ENCODE measurements around the gene ERAP2. TPM values are rescaled to one million over a fixed set of nuclear protein-coding genes. Genes with fewer than 3 reads are reported as not detected.
A peak's percentile ranks its signal among the peaks of the same experiment; 100 is the strongest.

ERAP2 gene
- total and polyA plus RNA-seq, 2 experiments from 2014 or later = 1.1 to 1.8 TPM

GRCh38 chr5:96935559-96936430, 59.5 kb downstream of the ERAP2 start, which contains the start of gene LNPEP:
Gene LNPEP, plus strand, starts transcription at chr5:96936080. Its CDS starts 76 bp downstream, at chr5:96936156.
- H3K27ac ChIP-seq = peak within 1 kb of the TSS; percentile 89
- H3K4me1 ChIP-seq (ENCODE audit: insufficient read depth) = peaks cover 34% of the 10 kb centered on the region
- H3K36me3 ChIP-seq (ENCODE audit: low read depth) = no peaks in the 10 kb centered on the region
- 1% methylated on average over 60 to 72 of the region's 79 CpGs for whole genome bisulfite sequencing, 2 experiments (ENCODE audit: low coverage in 1 of 2, low lambda C conversion rate in 2 of 2, missing lambda C conversion rate in 2 of 2)
- H3K4me3 ChIP-seq = peak within 1 kb of the TSS; percentile 85
- H3K4me2 ChIP-seq (ENCODE audit: unreplicated experiment) = peak within 1 kb of the TSS; percentile 93
- TF ChIP-seq EZH2 (IDR thresholded peaks at IDR 0.05; ENCODE audit: insufficient read depth, poor library complexity, severe bottlenecking) (no peak), EZH2phosphoT487 (IDR thresholded peaks at IDR 0.05; ENCODE audit: insufficient read depth, low read depth) (no peak)
- H3K9me3 ChIP-seq (ENCODE audit: low read depth) = no peaks in the 10 kb centered on the region
- no peaks in the 10 kb centered on the region for H3K9me2 ChIP-seq (ENCODE audit: insufficient read depth)
- peak; percentile 98 for DNase-seq
- in situ Hi-C loops (cut with MboI) = no loop called here
- peak within 1 kb of the TSS; percentile 88 for H3K9ac ChIP-seq
- peaks cover 47% of the 10 kb centered on the region for H3K79me2 ChIP-seq (ENCODE audit: insufficient read depth)
- no peaks in the 10 kb centered on the region for H3K27me3 ChIP-seq (replicated peaks; ENCODE audit: insufficient read depth)
- H2AFZ ChIP-seq = peak within 1 kb of the TSS; percentile 97
- 0 out of 2 replicates have a peak, but pooled peaks cover 10% of the 10 kb centered on the region for H4K20me1 ChIP-seq (ENCODE audit: insufficient read depth)
- peaks cover 37% of the 10 kb centered on the region for H3F3A ChIP-seq (ENCODE audit: insufficient read depth)

- Histone ChIP-seq H3K4me2 (ENCODE audit: unreplicated experiment) (peak overlapping the region; percentile 92), H3K9me2 (ENCODE audit: insufficient read depth) (no peaks in the 10 kb centered on the region), H3K27ac (peak overlapping the region; percentile 89), H3F3A (ENCODE audit: insufficient read depth) (peaks cover 39% of the 10 kb centered on the region), H3K4me1 (ENCODE audit: insufficient read depth) (peaks cover 36% of the 10 kb centered on the region), H3K4me3 (peak overlapping the region; percentile 85), H3K79me2 (ENCODE audit: insufficient read depth) (peaks cover 56% of the 10 kb centered on the region), H2AFZ (peak overlapping the region; percentile 97), H3K9ac (peak overlapping the region; percentile 88), H3K27me3 (replicated peaks; ENCODE audit: insufficient read depth) (no peaks in the 10 kb centered on the region), H3K9me3 (ENCODE audit: low read depth) (no peaks in the 10 kb centered on the region), H3K36me3 (ENCODE audit: low read depth) (no peaks in the 10 kb centered on the region), H4K20me1 (ENCODE audit: insufficient read depth) (0 out of 2 replicates have a peak, but pooled peaks cover 10% of the 10 kb centered on the region)
- TF ChIP-seq EZH2phosphoT487 (IDR thresholded peaks at IDR 0.05; ENCODE audit: insufficient read depth, low read depth) (no peak), EZH2 (IDR thresholded peaks at IDR 0.05; ENCODE audit: insufficient read depth, poor library complexity, severe bottlenecking) (no peak)
- DNase-seq = peak; percentile 71
- WGBS, 2 experiments (ENCODE audit: low coverage in 1 of 2, low lambda C conversion rate in 2 of 2, missing lambda C conversion rate in 2 of 2) = 0 to 2% methylated on average over 24 to 27 of the region's 27 CpGs
- in situ Hi-C loops (cut with MboI) = no loop called here
These were observed 60.4 kb downstream of the ERAP2 start for GRCh38 chr5:96936431-96937320.

GRCh38 chr5:96940586-96940985, 64.3 kb downstream of the ERAP2 start:
- no peak overlapping the region for H3K27ac ChIP-seq
- no peaks in the 10 kb centered on the region for H3K36me3 ChIP-seq (ENCODE audit: low read depth)
- H3K27me3 ChIP-seq (replicated peaks; ENCODE audit: insufficient read depth) = no peaks in the 10 kb centered on the region
- H3K9me2 ChIP-seq (ENCODE audit: insufficient read depth) = no peaks in the 10 kb centered on the region
- H3K4me1 ChIP-seq (ENCODE audit: insufficient read depth) = peaks cover 43% of the 10 kb centered on the region
- peaks cover 38% of the 10 kb centered on the region for H3F3A ChIP-seq (ENCODE audit: insufficient read depth)
- no peaks in the 10 kb centered on the region for H3K9me3 ChIP-seq (ENCODE audit: low read depth)
- H4K20me1 ChIP-seq (ENCODE audit: insufficient read depth) = 0 out of 2 replicates have a peak, but pooled peaks cover 10% of the 10 kb centered on the region
- no peak overlapping the region for H3K4me3 ChIP-seq
- DNase-seq = peak; percentile 53
- peaks cover 77% of the 10 kb centered on the region for H3K79me2 ChIP-seq (ENCODE audit: insufficient read depth)
- in situ Hi-C loops (cut with MboI) = no loop called here
- no peak overlapping the region for H3K4me2 ChIP-seq (ENCODE audit: unreplicated experiment)
- H2AFZ ChIP-seq = no peak overlapping the region
- H3K9ac ChIP-seq = no peak overlapping the region
- WGBS, 2 experiments (ENCODE audit: low coverage in 1 of 2, low lambda C conversion rate in 2 of 2, missing lambda C conversion rate in 2 of 2) = 71 to 75% methylated on average over 3 of the region's 3 CpGs
- no peak for TF ChIP-seq EZH2phosphoT487 (IDR thresholded peaks at IDR 0.05; ENCODE audit: insufficient read depth, low read depth)
- no peak for TF ChIP-seq EZH2 (IDR thresholded peaks at IDR 0.05; ENCODE audit: insufficient read depth, poor library complexity, severe bottlenecking)

GRCh38 chr5:96941140-96941539, 64.8 kb downstream of the ERAP2 start:
- no peak overlapping the region for H2AFZ ChIP-seq
- no peak overlapping the region for H3K27ac ChIP-seq
- peaks cover 45% of the 10 kb centered on the region for H3K4me1 ChIP-seq (ENCODE audit: insufficient read depth)
- H3K9ac ChIP-seq = no peak overlapping the region
- peaks cover 42% of the 10 kb centered on the region for H3F3A ChIP-seq (ENCODE audit: insufficient read depth)
- no peaks in the 10 kb centered on the region for H3K27me3 ChIP-seq (replicated peaks; ENCODE audit: insufficient read depth)
- in situ Hi-C loops (cut with MboI) = no loop called here
- no peak overlapping the region for H3K4me3 ChIP-seq
- H3K9me2 ChIP-seq (ENCODE audit: insufficient read depth) = no peaks in the 10 kb centered on the region
- TF ChIP-seq EZH2 (IDR thresholded peaks at IDR 0.05; ENCODE audit: insufficient read depth, poor library complexity, severe bottlenecking) (no peak), EZH2phosphoT487 (IDR thresholded peaks at IDR 0.05; ENCODE audit: insufficient read depth, low read depth) (no peak)
- peaks cover 82% of the 10 kb centered on the region for H3K79me2 ChIP-seq (ENCODE audit: insufficient read depth)
- H3K4me2 ChIP-seq (ENCODE audit: unreplicated experiment) = no peak overlapping the region
- no peaks in the 10 kb centered on the region for H3K9me3 ChIP-seq (ENCODE audit: low read depth)
- H3K36me3 ChIP-seq (ENCODE audit: low read depth) = no peaks in the 10 kb centered on the region
- DNase-seq = no peak
- H4K20me1 ChIP-seq (ENCODE audit: insufficient read depth) = 0 out of 2 replicates have a peak, but pooled peaks cover 10% of the 10 kb centered on the region
- 67 to 71% methylated on average over 4 of the region's 4 CpGs for WGBS, 2 experiments (ENCODE audit: low coverage in 1 of 2, low lambda C conversion rate in 2 of 2, missing lambda C conversion rate in 2 of 2)

Data from GM23248 (cell line).